ENCODE data around the gene ADD3. TPM values are rescaled to one million over a fixed set of nuclear protein-coding genes. Genes with fewer than 3 reads are reported as not detected.

Gene ADD3
- total and polyA plus RNA-seq, 2 donors (not counting 3 experiments of a cell fraction or from before 2014, with no cell fraction given), result 14.9 to 55.2 TPM

DNA sequence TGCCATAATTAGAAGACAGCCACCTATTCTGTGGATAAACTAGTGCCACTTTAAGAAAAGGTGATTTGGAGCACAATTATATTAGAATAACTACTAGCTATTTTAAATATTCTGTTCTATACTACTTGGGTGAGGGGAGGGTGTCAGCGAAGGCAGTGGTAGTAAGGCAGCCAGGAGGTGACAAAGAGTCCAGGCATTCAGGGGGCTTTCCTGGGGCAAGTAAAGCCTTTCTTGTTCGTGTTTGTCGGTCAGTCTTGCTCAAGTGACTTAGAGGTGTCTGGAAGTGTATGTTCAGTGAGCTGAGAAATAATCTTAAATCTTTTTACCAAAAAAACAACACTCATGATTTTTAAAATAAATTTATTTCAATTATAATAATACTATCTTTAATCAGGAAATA, 34.4 kb downstream of the ADD3 start:
- H2AFZ ChIP-seq (ENCODE audit: low read depth, low read length), result no peak overlapping the region
- no peak for FAIRE-seq
- peaks cover 10% of the 10 kb centered on the region for H3K4me1 ChIP-seq (ENCODE audit: control insufficient read depth, extremely low read depth, insufficient read depth, low read length)
- H3K4me3 ChIP-seq (replicated peaks in 1 of 3; ENCODE audit: insufficient read depth in 1 of 3, low read depth in 1 of 3, low read length in 3 of 3), result peak overlapping the region in 1 of 3 experiments; percentile 17
- BruUV-seq (replicated peaks), result no TSS peak
- H3K79me2 ChIP-seq (ENCODE audit: control insufficient read depth, insufficient read depth, low read length), result no peaks in the 10 kb centered on the region
- H3K4me2 ChIP-seq (ENCODE audit: insufficient read depth, low read length), result peak overlapping the region; percentile 38
- dilution Hi-C loops (cut with MboI; ENCODE audit: extremely low pct_ligation_motif_present, low sequenced_read_pairs), result no loop called here
- ChIA-PET CTCF (interaction anchor here (0.6 to 1.5 kb wide), 4 partner anchors 11 to 158 kb away, joined by 3 to 10 read pairs (median 4); no protein-coding TSS in a partner anchor), POLR2A (interaction anchor here (0.7 kb wide), 1 partner anchor 18 kb away, joined by 10 read pairs; no protein-coding TSS in a partner anchor)
- TF ChIP-seq, protein P1, sequence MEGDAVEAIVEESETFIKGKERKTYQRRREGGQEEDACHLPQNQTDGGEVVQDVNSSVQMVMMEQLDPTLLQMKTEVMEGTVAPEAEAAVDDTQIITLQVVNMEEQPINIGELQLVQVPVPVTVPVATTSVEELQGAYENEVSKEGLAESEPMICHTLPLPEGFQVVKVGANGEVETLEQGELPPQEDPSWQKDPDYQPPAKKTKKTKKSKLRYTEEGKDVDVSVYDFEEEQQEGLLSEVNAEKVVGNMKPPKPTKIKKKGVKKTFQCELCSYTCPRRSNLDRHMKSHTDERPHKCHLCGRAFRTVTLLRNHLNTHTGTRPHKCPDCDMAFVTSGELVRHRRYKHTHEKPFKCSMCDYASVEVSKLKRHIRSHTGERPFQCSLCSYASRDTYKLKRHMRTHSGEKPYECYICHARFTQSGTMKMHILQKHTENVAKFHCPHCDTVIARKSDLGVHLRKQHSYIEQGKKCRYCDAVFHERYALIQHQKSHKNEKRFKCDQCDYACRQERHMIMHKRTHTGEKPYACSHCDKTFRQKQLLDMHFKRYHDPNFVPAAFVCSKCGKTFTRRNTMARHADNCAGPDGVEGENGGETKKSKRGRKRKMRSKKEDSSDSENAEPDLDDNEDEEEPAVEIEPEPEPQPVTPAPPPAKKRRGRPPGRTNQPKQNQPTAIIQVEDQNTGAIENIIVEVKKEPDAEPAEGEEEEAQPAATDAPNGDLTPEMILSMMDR (IDR thresholded peaks at IDR 0.05; ENCODE audit: extremely low read depth in 1 of 2, insufficient read depth in 1 of 2, low read depth in 1 of 2, low read length in 2 of 2), result no peak
- TF ChIP-seq, protein P2, sequence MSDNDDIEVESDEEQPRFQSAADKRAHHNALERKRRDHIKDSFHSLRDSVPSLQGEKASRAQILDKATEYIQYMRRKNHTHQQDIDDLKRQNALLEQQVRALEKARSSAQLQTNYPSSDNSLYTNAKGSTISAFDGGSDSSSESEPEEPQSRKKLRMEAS (IDR thresholded peaks at IDR 0.05; ENCODE audit: insufficient read depth, insufficient read length), result no peak
- no peak for TF ChIP-seq POLR2AphosphoS5 (IDR thresholded peaks at IDR 0.05; ENCODE audit: insufficient read depth, low read depth, low read length)
- TF ChIP-seq FOS (IDR thresholded peaks at IDR 0.05; ENCODE audit: borderline replicate concordance, insufficient read depth, low read length), result no peak
- TF ChIP-seq POLR2A (IDR thresholded peaks at IDR 0.05; ENCODE audit: low read depth, low read length), result no peak
- no peak for TF ChIP-seq JUN (IDR thresholded peaks at IDR 0.05; ENCODE audit: borderline replicate concordance, insufficient read depth, insufficient read length, low read depth)
- TF ChIP-seq EZH2 (IDR thresholded peaks at IDR 0.05; ENCODE audit: borderline replicate concordance, low read depth, low read length, severe bottlenecking), result no peak
- TF ChIP-seq GATA2 (IDR thresholded peaks at IDR 0.05; ENCODE audit: insufficient read depth, insufficient read length, low read depth, low read length), result no peak
- no peak for TF ChIP-seq MYC (IDR thresholded peaks at IDR 0.05; ENCODE audit: low read depth, low read length)
- H3K27me3 ChIP-seq (ENCODE audit: control insufficient read depth in 2 of 2, insufficient read depth in 2 of 2, low read length in 2 of 2), result no peaks in the 10 kb centered on the region
- no peaks in the 10 kb centered on the region for H3K9me3 ChIP-seq (replicated peaks; ENCODE audit: control insufficient read depth, insufficient read depth, low read length)
- intact Hi-C loops (cut with micrococcal nuclease), result loop anchor here (1.0 to 2.0 kb wide), 2 partner anchors 15 to 64 kb away; no protein-coding TSS in a partner anchor
- no peaks in the 10 kb centered on the region for H3K9me1 ChIP-seq (replicated peaks; ENCODE audit: control insufficient read depth, extremely low read depth, insufficient read depth, low read length)
- no peaks in the 10 kb centered on the region for H4K20me1 ChIP-seq (replicated peaks; ENCODE audit: control insufficient read depth, extremely low read depth, insufficient read depth, low read length)
- no peak overlapping the region for H3K9ac ChIP-seq (replicated peaks; ENCODE audit: extremely low read depth, insufficient read depth, low read length)
- no peak overlapping the region for H3K27ac ChIP-seq (ENCODE audit: insufficient read depth, low read depth, low read length)
- H3K36me3 ChIP-seq (ENCODE audit: control insufficient read depth in 2 of 2, extremely low read depth in 1 of 2, insufficient read depth in 2 of 2, low read length in 2 of 2), result no peaks in the 10 kb centered on the region
- peak; percentile 68 for DNase-seq (ENCODE audit: low read depth, low spot score)
